ENCODE measurements around the gene COL18A1.

The COL18A1 gene

DNA sequence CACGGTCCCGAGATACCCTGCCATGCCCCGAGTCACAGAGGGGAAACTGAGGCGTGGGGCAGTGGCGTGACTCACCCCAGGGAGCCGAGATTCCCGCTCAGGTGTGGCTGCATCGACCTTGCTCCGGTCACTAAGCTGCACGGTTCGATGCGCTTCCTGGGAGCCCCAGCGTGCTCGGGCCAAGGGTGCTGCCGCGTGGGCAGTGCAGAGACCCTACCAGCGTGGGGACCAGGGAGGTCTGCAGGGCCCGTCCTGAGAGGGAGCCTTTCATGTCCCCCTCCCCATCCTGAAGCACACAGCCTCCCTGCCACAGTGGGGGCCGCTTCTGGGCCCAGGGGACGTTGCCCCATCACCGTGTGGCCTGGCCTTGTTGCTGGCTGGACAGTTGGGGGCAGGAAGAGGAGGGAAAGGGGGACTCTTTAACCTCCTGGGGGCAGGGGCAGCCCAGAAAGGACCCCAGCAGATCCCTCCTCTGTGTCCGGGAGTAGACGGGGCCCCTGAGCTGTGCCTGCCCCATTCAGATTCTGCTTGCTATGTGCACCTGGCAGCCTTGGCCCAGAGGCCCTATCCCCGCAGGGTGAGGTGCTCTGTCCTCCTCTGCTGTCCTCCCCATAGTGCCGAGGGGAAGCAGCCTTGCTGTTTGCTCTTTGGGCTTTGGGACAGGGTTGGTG, 52.3 kb downstream of the COL18A1 start:
- DNase-seq: no peak

DNA sequence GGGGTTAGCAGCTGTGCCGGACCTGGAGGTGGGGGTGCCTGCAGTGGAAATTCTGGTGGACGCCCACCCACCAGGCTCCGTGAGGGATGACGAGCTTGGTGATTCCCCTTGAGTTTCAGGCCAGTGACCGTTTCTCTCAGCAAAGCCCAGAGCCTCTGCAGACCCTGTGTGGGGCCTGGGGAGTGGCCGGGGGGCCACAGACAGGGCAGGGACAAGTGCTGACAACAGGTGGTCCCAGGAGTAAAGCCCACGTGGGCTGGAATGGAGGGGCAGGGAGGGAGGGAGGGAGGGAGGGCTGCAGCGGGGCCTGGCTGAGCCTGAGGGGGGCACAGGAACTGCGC, 52.8 kb downstream of the COL18A1 start:
- DNase-seq: no peak

DNA sequence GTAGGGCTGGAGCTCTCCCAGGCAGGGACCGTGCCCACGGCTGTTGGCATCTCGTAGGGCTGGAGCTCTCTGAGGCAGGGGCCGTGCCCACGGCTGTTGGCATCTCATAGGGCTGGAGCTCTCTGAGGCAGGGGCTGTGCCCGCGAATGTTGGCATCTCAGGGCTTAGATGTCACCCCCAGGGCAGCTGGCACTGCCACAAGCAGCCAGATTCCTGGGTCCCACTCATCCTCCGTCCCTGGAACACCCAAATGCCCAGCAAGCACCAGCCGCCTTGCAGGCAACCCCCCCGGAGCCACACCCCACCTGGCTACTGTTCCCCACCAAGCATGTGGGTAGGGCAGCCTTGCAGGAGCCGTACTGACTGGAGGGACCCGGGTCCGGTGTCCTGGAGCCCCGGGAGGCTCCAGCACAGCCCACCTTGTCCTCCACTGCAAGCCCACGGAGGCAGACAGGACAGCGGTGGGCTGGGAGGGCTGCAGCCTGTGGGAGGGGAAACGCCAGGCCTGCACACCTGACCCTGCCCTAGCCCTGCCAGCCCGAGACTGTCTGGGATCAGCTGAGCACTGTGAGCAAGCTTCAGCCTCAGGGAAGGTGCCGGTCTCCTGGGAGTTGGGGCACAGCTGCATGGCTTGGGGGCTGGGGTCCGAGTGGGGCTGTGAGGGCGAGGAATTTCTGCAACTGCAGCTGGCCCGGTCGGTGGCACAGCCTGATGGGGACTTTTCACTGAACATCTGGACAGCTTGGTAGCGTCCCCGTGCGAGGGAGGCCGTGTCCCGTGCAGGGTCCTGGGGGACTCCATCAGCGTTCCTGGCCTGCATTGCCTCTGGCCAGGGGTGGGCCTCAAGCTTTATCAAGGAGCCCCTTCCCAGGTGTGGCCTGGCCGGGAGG, 53.6 kb downstream of the COL18A1 start:
- DNase-seq: no peak

DNA sequence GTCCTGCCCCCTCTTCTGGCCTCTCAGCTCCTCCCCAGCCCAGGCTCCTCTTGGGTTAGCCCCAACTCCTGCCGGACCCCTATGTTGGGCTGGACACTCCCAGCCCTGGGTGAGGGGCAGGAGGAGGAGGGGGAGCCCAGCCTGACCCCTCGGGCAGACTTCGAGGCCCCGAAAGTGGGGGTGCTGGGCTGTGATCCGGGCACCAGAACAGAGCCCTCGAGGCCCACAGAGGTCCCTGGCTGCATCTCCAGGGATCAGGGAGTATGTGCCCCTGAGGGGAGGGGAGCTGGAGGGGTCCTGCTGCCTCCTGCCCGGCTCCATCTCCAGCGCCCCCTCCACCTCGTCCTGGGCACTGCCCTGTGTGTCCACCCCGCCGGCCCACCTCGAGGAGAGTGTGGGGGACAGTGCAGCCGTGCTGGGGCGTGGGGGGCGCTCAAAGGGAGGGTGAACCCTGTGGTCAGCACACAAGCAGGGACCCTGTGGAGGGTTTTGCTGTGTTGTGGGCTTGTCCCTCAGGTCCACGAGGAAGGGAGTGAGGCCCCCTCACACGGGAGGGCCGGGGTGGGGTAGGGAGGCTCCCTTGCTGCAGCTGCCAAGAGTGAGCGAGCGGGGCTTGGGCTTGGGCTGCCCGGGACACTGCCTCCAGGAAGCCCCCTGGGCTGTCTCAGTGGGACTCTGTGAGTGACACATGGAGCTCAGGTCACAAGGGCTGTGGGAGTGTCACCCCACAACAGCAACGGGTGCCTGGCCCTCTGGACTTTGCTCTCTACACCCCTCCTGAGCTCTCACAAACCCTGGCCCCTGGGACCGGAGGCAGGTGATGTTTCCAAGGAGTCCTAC, 54.4 kb downstream of the COL18A1 start:
- DNase-seq: no peak

DNA sequence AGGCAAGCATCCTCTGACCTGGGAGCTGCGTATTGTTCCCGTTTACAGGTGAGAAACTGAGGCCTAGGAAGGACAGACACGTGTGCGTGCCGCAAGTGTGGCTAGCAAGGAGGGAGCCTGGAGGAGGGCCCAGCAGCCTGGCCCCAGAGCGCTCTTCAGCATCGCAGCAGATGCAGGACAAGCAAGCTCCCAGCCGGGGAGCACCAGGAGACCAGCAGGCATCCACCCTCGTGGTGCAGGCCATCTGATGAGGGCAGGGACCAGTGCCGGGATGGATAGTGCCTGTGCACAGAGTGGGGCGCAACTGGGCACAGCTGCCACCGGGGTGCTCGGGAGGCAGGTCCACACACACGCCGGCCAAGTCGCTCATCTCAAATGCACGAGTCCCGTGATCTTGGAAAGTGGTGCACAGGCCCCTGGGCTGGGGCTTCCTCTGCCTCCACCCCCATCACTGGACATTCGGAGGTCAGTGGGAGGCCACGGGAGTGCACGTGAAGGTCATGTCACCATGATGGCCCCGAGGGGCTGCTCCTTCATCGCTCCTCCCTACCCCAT, 55.1 kb downstream of the COL18A1 start:
- DNase-seq: no peak

DNA sequence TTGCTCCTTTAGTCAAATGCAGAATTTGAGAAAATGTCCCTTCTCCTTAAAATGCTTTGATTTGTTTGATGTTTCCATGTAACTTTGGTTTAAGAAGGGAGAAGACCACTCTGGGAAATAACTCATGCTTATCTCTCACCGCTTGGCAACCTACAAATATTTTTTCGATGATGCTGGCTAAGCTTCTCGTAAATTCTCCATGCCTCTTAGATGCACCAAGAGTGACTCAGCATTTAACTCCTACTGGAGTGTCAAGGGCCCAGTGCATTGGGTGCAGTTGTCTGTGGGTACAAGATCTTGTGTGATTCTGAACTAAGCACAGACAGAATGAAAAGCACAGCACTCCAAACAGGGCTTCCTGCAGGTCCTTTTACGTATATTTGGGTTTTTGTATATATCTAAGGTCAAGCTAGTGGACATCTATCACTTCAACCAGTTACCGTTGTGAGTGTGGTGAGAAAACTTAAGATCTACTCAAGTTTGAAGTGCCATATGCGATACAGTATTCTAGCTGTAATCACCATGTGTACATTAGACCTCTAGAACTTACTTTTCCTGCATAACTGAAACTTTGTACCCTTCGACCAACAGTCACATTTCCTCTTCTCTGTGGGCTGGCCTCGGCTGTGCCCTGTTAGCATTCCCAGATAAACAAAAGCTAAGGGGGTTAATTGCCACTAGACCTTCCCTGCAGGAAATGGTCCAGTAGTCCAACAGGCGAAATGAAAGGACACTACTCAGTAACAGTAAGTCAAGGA, 55.8 kb downstream of the COL18A1 start:
- no peak for DNase-seq

DNA sequence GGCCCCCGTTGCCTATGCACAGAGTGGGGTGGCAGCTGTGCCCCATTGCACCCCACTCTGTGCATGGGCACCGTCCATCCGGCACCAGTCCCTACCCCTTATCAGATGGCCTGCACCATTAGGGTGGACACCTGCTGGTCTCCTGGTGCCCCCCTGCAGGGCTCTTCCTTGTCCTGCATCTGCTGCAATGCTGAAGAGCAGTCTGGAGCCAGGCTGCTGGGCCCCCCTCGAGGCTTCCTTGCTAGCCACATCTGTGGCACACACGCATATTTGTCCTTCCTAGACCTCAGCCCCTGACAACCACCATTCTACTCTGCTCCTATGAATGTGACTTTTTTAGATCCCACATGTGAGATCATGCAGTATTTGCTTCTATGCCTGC, 56.4 kb downstream of the COL18A1 start:
- no peak for DNase-seq

DNA sequence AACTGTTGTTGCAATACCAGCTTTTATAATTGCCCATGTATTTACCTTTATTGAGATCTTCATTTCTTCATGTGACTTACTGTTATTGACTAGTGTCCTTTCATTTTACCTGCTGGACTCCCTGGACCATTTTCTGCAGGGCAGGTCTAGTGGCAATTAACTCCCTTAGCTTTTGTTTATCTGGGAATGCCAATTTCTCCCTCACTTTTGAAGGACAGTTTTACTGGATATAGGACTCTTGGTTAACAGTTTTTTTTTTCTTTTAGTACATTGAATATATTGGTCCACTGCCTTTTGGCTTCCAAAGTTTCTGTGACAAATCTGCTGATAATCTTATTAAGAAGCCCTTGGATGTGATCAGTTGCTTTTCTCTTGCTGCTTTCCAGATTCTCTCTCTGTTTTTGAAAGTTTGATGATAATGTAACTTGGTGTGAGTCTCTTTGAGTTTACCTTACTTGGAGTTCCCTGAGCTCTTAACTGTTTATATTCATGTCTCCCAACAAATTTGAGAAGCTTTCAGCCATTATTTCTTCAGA, 56.9 kb downstream of the COL18A1 start:
- no peak for DNase-seq

DNA sequence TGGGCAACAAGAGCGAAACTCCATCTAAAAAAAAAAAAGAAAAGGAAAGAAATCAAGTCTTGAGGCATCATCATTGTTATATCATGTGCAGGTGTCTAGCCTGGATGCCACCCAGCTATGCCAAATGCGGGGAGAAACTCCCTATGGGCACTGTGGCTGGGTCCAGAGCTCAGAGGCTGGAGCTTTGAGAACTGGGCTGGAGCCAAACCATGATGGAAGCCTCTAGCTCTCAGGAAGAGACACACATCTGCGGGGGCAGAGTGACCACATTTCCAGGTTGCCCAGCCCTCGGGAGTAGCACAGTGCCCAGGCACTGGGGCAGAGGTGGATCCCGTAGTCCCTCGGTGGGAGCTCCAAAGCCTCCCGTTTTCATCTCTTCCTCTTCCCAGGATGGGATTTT, 58.9 kb downstream of the COL18A1 start:
- DNase-seq: no peak

DNA sequence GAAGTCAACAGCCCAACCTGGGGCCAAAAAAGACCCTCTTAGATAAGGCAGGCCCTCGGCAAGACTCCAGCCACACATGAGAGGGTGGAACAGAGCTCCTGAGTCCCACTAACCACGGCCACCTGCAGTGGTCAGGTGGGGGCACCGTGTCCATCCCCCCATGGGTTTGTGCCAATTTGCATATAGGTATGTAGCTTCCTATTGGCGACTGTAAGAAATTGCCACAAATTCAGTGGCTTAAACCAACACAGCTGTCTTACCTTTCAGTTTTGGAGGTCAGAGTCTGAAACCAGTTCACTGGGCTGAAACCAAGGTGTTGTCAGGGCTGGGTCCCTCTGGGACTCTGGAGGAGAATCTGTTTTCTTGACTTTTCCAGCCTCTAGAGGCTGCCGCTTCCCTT, 59.3 kb downstream of the COL18A1 start:
- DNase-seq: no peak

DNA sequence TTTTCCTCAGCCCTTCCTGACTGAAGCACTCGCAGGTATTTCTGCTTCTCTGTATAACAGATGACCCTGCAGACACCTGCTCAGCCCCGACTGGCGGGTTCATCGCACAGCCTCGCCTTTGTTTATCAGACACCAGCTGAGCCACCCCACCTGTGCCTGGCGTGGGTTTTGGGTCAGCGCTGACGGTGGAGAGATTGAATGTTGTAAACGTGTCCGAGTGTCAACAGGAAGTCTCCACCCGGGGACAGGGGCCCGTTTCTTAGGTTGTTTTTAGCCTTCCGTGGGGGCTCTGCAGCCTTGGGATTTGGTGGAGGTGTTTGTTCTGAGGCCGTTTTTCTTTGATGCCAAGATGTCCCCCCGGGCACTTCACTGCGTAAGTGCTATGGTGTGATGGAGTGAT, 60.1 kb downstream of the COL18A1 start:
- DNase-seq: peak; percentile 19

DNA sequence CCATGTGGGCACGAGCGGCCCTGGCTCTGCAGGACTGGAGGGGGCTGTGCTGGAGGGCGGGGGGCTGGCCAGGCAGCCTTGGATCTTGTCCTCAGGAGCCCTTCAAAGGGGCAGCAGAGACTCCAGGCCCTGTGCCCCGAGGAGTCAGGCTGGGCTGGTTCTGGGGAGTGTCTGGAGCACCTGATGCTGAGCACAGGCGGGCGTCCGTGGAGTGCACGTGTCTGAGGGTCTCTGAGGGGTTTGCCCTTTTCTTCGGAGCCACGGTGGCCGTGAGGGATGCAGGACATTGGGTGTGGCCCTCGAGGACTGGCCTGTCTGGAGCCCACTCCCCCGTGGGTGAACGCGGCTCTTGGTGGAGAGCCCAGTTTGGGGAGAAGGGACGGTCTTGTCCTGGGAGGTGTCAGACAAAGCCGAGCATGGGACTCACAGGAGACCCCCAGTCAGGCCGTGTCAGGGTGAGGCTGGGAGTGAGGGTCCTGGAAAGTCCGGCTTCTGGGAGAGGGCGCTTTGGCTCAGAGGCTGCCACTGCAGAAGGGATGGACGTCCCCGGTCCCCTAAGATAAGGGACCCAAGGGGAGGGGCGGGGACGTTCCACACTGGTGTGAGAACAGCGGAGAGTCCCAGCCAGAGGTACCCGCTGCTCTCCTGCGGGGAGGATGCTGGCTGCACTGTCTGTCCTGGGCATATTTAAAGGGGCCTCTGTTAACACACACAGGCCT, 60.8 kb downstream of the COL18A1 start:
- no peak for DNase-seq

DNA sequence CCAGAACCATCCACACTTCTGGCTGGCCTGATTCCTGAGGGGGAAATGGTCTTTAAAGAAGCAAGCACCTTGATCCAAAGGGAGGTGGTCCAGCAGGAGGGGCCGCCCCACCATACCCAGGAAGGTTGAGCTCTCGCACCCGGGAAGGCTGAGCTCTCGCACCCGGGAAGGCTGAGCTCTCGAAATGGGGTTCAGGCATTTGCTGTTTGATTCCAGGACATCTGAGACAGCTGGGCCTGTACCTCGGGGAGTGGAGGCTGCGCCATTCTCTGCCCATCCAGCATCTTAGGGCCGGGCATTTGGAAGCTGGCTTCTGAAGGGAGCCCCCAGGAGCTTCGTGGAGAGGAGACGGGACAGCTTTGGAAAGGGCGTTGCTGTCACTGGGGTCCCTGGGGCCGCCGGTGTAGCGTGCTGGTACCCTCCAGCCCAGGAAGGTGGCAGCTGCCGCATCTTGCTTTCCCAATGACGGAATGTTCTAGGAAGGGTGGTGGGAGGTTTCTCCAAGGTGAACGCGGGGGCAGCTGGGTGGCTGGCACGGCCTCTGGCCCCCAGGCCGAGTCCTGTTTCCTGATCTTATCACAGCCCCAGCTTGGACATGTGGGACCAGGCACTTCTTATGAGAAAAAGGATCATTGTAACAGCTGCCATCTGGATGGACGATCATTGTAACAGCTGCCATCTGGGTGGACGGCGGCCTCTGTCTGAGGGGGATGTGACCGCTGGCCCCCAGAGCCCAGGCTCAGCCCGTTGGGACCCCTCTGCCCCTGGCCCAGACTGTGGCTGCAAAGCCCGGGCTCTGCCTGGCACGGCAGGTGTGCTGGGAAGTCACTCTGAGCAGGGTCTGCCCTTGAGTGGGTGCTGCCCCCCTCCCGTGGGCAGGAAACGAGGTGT, 61.6 kb downstream of the COL18A1 start:
- DNase-seq: no peak

DNA sequence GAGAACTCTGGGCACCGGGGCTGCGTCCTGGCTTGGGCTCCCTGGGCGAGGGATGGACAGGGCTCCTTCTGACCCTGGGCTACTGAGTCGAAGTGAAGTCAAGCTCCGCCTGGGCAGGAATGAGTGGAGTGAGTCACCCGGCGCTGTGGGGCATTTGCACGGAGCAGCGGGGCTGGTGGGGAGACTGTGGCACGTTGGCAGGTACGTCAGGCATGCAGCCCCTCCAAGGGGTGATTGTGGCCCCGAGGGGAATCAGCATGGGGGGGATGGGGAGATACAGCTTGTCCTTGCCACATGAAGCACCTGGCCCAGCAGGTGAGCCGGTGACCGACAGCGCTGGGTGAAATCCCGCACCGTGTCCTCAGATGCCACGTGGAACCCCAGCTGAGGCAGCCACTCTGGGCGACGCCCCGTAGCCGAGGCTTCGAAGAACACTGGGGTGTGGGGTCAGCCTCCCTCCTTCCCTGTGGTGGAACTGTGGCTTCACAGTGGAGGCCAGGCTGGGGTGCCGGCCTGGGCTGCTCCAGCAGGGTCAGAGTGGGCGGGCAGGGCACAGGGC, 62.3 kb downstream of the COL18A1 start:
- DNase-seq: no peak

DNA sequence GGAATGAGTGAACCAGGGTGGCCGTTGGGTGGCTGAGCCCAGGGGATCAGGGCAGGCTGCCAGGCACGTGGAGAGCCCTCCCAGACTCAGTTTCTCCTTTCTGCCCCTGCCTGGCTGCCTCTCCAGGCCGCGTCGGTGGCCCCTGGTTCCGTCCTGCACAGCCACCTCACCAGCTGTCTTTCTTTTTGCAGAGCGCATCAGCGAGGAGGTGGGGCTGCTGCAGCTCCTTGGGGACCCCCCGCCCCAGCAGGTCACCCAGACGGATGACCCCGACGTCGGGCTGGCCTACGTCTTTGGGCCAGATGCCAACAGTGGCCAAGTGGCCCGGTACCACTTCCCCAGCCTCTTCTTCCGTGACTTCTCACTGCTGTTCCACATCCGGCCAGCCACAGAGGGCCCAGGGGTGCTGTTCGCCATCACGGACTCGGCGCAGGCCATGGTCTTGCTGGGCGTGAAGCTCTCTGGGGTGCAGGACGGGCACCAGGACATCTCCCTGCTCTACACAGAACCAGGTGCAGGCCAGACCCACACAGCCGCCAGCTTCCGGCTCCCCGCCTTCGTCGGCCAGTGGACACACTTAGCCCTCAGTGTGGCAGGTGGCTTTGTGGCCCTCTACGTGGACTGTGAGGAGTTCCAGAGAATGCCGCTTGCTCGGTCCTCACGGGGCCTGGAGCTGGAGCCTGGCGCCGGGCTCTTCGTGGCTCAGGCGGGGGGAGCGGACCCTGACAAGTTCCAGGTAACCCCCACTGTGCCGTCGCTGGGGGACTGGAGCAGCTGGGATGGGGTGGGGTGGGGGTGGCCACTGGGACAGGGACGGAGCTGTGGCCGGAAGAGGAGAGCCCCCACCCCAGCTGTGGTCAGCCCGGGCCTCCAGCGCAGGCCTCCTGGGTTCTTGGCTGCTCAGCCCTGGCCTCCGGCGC, 63.3 kb downstream of the COL18A1 start:
- DNase-seq: no peak

DNA sequence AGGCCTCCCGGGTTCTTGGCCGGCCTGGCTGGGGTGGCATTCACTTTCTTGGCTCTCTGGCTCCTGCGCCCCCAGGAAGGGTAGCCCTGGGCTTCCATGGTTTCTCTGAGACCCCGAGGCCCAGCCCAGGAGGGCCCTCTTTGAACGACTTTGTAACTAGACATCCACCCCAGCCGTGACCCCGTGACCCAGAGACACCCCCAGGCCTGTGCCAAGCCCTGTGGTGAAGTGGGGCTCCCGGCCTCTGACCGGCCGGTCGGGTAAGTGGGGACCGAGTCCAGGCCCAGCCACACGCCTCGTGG, 64.0 kb downstream of the COL18A1 start:
- no peak for DNase-seq

DNA sequence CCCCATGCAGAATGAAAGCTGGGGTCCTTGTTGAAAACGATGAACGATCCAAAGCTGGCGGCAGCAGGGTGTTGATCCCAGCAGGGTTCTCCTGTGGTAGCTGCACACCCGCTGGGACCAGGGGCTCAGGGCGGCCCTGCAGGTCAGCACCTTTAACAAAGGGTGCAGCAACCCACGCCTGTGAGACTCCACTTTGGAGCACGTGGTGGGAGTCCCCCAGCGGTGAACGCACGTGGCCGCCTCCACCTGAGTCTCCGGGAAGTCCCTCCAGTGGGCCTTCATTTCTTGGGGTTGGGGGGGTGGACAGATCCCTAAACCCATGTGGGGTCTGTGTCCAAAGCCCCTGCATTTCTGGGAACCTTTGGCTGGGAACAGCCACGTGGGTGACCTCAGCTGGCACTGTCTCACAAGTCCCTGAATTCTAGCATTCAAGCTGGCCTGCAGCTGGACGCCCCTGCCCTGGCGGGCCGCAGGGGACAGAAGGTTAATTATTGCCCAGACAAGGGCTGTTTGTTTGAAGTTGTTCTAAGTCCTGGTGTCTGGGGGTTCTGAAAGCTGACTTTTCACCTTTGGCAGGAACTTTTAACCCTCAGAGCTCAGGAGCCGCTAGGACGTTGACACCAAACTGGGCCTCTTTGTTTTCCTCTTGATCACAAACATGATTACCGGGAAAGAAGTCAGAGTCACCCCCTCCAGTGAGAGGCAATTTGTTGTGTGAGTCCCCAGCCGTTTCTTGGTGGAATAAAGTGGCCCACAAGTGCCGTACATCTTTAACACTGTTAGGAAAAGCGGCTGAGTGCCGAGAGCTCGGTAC, 64.5 kb downstream of the COL18A1 start:
- DNase-seq: no peak

DNA sequence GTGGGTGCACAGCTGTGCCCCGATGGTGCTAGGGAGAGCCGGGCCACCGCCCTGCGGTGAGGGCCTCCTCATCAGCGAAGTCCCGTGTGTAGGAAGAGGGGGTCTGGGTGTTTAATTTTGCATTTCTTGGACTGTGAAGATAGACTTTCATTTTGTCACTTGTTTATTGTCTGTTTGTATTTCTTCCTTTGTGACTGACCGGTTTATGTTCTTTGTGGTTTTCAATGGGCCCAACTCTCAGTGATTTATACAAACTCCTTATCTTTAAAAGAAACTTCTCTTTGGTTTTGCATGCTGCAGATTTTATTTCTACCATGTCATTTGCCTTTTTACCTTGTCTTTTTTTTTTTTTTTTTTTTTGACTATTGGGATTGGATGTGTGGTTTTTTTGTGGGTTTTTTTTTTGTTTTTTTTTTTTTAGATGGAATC, 65.1 kb downstream of the COL18A1 start:
- DNase-seq: no peak

Data from DMS79 (cell line).